ELF-1 (cell line): ENCODE data around the gene FAM186B.

Experiments used
- DNase-seq: peaks from one replicate; pipeline ENCODE4 v3.0.0-alpha.2; 2016; ENCODE audit warnings: low read depth, low spot score

FAM186B gene

DNA sequence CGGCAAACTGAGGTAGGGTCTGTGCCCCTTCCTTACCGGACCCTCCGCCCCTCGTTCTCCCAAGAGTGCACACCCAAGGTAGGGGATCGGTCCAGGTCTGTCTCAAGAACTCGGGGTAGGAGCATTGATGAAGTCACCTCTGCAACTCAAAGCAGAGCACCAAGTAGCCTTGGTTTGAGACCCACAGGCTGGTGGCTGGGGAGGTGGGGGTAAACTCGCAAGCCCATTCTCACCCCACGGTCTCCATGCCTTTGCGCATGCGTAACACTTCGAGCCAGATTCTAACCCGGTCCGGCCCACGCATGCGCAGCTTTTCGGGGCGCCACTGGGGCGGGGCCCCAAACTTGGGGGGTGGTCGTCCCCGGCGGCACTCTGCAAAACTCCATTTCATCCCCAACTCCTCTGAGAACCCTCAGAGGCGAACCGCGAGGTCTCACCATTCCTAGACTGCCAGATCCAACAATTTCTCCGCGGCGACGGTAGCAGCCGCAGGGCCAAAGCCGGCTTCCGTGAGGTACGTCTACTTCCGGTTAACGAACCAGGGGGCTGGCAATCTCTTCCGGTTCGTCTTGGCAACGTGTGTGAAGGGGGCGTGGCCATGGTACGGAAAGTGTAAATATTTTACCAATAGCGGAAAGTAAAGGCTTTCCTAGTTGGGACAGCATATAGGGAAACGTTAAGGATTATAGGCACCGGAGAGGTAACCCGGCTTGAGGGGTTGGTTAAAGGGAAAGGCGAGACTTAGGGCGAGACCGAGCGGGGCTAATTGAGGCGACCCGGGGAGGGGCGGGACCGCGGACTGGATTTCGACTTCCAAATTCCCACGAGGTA is 37.6 kb downstream of the FAM186B start, which contains the start of gene MCRS1:
TSS of gene MCRS1 (minus strand) at position 532 of the 831 bp plus-strand sequence. CDS start 1,411 bp downstream, outside the sequence.
- peak; percentile 91 for DNase-seq

DNA sequence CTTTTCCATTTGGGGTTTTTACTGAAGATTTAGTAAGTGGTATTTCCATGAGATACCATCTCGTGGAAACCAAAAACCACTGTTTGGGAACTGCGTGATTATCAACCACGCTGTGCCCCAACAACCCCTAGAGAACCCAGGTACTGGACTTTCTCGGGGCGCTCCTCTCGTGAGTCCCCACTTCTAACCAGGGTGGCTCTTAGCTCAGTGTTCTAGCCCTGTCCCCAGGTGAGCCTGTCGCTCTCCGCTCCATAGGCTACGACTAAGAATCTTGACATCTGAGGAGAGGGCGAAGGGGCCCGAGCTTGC is 38.2 kb downstream of the FAM186B start:
- DNase-seq, result no peak

DNA sequence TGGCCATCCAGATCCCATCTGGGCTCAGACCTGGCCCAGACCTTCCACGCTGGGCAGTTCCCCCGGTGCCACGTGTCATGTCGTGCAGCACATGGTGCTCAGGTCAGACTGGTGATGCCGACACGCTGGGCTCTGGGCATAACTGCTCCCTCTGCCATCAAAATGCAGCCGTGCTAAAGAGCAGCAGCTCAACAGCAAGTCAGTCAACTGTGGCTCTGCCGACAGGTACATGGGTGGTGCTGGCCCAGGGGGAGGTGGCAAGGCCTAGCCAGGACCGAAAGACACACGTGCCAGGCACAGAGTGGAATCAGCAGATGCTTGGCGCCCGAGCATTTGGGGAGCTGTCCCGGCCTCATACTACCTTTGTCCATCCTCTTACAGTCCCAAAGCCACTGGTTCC is 39.1 kb downstream of the FAM186B start:
- no peak for DNase-seq

DNA sequence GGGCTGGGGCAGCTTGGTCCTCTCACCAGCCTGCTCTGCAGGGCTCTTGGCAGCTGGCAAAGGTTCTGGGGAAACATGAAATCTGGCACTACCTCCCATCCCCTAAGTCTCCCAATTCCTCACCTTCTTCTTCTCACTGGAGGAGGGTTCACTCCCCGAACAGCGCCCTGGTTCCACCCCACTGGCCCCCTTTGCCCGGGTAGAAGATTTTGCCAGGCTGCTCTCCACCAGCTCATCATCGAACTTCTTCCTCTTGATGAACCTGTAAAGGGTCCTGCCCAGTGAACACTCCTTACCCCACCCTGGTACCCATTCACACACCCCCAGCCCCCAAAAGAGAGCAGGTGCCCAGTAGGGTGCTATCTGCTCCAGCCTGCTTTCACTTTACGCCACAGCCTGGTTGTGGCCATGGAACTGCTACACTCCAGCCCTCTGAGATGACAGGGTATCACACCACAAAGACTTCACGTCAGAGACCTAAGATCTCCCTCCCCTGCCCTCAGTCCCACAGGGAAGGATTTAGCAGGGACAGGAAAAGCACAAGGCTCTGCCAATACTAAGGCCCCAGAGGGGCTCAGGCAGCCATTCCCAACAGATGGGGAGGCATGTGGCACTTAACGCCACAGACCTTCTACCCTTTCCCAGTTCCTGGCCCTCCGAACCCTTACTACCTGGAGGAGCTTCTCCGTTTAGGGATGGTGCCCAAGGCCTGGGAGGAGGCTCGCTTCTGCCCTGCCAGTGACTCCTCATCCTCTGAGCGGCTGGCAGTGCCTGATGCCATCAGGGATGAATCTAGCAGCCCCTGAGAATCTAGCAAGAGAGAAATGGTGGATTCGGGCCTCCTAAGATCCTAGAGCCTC is 39.8 kb downstream of the FAM186B start:
- DNase-seq, result no peak

DNA sequence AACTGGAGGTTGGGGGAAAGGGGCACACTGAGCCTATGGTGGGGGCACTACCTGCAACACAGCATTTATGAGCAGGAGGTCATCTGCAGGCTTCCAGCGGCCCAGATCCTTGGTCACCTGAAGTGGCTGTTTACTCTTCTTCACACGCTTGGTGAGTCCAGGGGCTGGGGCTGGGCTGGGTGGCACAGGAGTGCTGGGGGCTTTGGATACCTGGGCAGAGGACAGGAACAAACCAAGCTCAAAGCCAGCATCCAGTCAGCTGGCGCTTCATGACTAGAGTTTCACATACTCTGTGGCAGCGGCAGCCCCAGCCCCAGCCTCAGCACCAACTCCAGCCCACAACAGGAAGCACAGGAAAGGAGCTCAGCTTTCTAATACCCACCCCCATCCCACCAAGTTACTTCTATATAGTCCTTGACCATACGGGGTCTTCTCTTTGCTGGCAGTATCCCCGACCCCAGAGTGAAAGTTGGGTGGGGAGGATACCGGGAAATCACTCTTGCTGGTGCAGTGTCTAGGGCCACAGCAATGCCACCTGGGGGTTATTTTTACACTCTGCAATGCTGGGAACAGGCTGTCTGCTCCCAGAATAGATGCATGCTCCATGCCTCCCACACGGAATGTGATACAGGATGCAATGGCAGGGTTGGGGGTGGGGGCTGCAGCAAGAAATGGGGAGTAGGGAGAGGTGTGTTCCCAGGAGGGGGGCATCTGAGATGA is 40.6 kb downstream of the FAM186B start:
- DNase-seq, result no peak

DNA sequence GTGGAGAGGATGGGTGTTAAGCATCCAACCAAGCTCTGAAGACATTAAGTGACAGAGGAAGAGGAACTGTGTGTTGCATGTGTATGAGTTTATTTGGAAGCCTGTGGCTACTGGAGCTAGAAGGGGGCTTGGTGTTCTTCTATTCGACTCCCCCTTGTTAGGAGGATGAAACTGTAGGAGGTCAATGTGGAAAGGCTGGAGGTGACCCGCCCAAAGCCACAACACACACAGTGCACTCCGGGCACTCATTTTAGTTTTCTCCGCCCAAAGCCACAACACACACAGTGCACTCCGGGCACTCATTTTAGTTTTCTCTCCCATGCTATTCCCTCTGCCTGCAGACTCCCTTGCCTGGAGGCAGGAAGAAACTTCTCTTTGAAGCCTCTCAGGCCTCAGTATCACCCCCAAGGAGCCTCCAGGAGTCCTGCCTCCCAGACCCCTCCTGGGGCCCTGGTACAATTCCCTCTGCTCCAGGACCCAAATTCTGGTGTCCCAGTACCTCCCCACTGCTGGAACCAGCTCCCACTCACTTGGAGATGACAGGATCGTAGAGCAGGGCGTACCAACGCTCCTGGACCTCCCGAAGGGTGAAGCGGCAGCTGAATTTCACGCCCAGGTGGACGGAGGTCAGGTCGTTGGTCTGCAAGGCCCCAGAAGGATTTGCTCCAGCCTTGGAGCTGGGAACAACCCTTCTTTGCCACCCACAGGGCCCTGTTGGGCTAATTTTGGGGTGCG is 41.3 kb downstream of the FAM186B start:
- DNase-seq, result no peak

DNA sequence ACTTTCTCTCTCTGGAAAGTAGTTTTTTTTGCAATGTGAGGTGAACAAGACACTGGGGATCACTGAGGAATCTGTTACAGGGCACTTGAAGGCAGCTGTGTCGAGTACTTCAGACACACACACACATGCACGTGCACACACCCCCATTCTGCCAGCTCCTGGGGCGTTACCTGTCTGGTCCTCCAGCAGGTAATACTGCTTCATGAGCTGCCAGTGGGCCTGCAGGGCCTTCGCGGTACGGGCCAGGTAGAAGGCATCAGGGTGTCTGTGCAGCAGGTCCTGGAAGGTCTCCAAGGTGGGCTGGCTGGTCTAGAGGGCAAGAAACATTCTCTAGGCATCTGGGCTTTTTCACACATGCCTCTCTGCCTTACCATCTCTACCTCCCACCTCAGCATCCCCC is 42.6 kb downstream of the FAM186B start:
- no peak for DNase-seq

DNA sequence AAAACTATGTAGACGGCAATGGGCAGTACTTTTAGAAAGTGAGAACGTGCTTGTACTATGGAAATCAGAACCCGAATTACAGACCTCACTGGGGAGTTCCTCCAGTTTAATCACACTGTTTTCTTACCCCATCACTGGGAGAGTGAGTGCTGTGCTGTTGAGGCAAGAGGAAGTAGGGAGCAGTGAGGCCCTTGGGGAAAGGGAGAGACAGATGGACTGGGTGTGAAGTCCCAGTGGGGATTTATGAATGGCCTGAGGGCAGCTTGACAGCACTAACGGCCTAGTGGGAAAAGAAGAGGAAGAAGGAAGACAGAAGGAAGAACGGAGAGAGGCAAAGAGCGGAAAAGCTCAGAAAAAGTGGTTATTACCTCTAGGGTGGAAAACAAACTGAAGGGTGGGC is 43.2 kb downstream of the FAM186B start:
- DNase-seq, result no peak

DNA sequence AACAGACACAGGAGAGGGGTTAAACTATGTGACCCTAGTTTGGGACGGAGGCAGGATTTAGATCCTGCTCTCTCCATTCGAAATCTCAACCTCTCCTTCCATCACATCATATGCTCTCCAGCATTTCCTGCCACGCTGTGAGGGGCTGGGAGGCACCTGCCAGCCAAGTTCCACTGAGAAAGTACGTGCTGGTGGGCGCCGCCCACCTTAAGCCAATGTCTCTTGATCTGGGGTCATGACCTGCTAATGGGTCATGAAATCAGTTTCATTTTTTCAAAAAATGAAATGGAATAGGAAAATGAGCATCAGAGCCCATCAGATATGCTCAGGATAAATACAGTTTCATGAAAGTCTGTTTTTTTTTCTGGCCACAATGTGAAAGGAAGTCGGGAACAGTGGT is 44.7 kb downstream of the FAM186B start:
- DNase-seq, result no peak

DNA sequence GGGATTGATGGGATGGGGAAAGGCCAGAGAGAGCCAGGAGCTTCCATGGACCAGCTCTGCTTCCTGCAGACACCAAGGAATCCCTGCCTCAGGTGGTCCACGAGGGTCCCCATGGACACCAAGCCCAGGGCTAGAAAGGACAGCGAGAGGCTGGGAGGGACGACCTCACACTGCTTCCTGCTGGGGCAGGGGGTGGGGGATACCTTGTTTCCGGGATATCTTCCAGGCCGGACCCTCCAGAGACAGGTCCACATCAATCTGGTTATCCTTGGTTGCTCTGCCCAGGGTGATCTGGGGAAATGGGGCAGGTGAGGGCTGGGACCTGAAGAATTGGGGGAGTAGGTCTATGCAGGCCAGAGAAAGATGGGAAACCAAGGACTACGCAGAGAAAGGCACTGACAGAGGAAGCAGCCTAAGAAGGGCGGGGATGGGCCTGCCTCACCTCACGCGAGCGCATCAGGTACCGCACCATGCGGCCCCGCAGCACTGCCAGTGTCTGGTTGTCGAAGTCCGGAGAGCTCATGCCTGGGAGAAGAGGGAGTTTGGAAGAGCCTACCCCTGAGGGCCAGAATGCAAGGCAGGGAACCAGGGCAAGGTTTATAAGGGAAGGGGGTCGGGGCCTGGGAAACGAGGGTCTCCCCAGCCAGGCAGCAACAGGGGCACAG is 46.3 kb downstream of the FAM186B start:
- DNase-seq, result no peak

DNA sequence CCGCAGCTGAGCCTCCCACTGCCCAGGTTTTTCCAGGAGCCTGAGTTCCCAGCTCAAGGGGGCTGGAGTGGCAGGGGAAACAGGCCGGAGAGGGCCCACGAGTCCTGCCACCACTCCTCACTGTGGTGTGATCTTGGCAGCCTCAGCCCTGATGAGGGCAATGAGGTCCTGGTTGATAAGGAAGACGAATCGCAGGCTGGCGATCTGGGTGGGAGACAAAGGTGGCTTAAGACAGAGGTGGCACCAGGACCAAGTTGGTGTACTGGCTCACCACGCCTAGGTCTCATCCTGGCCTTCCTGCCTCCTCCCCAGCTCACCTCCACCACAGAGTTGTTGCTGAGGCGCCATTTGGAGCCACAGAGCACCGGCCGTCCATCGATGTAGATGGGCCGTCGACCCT is 46.9 kb downstream of the FAM186B start:
- DNase-seq, result no peak

DNA sequence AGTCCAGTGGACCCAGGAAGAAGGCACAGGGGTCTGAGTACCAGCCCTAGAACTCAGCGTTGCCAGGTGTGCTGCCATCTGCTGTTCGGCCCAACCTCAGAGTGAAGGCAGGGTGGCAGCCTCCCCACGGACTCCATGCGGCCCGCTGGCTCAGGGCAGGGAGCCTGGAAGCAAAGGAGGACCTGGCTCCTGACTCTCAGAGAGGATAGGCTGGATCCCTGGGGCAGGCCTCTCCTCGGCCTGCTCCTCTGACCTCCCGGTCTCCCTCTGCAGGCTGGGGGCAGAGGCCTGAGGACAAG is 47.6 kb downstream of the FAM186B start:
- no peak for DNase-seq

DNA sequence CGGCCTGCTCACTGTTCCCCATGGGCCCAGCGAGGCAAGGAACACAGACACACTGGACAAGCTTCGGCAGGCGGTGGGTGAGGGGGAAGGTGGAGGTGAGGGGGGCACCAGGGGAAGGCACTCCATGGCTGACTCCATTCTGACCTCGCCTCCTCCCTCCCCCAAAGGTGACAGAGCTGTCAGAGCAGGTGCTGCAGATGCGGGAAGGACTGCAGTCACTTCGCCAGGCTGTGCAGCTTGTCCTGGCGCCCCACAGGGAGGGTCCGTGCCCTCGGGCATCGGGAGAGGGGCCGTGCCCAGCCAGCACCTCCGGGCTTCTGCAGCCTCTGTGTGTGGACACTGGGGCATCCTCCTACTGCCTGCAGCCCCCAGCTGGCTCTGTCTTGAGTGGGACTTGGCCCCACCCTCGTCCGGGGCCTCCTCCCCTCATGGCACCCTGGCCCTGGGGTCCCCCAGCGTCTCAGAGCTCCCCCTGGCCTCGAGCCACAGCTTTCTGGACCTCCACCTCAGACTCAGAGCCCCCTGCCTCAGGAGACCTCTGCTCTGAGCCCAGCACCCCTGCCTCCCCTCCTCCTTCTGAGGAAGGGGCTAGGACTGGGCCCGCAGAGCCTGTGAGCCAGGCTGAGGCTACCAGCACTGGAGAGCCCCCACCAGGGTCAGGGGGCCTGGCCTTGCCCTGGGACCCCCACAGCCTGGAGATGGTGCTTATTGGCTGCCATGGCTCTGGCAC is 48.1 kb downstream of the FAM186B start:
- DNase-seq, result no peak

DNA sequence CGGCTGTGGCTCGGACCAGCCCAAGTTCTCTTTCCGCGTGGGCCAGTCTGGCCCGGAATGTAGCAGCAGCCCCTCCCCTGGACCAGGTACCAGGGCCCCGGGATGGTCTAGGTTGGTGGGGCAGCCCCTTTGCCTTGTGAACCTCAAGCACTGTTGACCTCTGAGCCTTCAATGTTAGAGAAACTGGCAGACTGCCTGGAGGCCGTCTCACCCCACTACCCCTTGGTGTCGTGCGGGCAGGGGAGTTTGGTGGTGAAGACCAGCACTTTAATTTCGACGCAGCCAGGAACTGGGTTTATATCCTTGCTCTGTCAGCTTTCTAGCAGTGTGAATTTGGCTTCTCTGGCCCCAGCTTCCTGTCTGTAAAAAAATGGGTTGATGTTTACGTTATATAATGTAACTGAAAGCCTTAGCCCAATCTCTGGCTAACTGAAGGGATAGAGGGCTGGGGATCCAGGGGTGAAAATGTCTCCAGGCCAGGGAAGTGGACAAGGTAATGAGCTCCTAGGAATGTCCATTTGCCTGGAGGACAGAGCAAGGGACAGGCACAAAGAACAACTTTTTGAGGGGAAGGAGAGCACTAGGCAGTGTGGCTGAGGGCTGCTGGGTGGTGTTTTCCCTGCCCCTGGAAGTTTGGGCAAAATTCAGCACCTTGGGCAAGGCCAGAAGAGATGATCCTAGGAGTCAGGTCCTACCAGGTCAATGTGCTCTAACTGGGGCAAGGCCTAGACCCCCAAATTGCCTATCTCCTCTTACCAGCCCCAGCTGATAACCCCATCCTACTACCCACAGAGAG is 48.9 kb downstream of the FAM186B start:
- DNase-seq, result no peak

DNA sequence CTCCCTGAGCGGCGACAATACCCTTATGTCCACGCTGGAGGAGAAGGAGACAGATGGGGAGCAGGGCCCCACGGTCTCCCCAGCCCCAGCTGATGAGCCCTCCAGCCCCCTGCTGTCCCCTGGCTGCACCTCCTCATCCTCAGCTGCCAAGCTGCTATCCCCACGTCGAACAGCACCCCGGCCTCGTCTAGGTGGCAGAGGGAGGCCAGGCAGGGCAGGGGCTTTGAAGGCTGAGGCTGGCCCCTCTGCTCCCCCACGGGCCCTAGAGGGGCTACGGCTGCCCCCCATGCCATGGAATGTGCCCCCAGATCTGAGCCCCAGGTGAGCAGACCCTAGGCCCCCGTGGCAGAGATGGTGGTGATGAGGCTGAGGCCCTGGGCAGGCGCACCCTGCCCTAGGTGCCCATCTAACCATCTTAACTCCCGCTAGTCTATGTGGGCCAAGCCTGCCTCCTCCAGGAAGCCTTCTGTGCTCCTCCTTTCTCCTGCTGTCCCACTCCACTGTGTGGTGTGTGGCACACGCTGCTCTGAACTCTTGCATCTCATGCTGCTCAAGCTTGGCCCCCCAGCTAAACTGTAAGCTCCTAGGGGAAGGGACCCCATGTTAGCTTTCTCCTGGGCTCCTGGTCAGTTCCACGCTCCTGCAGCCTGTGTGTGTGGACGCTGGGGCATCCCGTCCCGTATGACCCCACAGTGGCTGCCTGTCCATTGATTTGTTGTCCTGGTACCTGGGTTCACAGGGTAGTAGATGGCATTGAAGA is 49.6 kb downstream of the FAM186B start:
- no peak for DNase-seq

DNA sequence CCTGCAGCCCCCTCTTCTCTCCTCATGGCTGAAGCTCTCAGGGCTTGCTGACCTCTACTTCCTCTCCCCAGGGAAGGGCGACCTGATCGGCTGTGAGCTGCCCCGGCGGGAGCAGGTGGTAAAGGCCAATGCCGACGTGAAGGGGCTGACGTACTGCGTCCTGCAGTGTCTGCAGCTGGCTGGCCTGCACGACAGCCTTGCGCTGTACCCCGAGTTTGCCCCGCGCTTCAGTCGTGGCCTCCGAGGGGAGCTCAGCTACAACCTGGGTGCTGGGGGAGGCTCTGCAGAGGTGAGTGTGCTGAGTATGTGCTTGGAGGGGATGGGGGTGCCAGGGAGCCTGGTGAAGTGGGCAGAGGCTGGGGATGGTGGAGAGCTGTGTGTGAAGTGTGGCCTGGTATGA is 51.2 kb downstream of the FAM186B start:
- DNase-seq, result no peak

DNA sequence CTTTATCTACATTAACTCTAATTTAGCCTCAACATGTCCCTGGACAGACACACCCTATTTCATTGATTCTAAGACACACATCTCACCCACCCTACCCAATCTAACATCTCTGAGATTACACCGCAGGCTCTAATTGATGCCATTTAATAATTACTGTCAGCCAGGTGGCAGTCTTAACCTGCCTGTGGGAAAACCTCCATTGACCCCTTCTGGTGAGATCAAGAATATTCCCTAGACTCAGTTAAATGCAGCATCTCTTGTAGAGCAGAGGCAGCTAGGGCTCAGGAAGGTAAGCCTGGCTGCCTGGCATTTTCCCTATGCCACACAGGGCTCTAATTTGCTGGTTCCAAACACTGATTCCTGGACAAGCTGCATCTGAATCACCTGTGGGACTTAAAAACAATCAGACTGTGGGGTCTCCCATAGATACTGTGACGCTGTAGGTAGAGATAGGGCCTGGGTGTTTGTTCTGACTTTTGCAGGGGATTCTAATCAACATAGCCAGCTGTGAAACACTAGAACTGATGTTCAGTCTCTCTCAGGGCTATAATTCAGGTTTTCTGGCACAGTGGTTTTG is 51.8 kb downstream of the FAM186B start:
- DNase-seq, result no peak

DNA sequence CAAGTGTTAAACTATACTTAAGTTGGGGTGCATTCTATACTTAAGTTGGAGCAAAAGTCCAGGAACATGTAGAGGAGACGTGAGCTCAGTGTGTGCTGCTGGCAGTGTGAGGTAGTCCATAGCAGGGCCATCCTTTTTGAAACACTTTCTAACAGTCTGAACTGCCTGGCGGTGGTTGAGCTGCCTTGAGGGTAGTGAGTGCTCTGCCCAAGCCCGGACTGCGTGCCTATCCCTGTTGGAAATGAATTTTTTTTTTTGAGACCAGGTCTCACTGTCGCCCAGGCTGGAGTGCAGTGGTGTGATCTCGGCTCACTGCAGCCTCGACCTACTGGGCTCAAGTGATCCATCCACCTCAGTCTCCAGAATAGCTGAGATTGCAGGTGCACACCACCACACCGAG is 52.5 kb downstream of the FAM186B start:
- DNase-seq, result no peak

DNA sequence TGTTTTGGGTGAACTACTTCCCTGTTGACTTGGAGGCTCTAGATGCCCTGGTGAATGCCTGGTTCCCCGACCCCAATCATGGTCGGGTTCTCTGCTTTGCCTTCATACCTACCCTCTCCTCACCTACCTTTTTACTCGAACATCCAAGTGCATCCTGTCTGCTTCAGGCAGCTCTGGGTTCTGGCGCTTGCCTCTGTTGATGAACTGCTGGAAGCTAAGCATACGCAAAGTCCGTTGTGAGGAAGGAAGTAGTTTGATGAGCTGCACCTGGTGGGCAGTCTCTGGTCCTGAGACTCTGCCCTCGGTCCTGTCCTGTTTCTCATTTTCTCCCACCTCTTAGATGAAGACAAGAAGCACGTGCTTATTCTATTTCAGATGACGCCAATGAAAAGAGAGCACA is 53.0 kb downstream of the FAM186B start:
- DNase-seq, result no peak
